K562 (cell line): Measurements from ENCODE around the gene PPIH. TPM values are rescaled to one million over a fixed set of nuclear protein-coding genes. Genes with fewer than 3 reads are reported as not detected.

Source experiments
- ATAC-seq: fragments of 200-7000 bp; cut with Tn5 transposase; 3 replicates; pipeline ENCODE4 v1.9.1; 2020; ENCODE audit warnings: moderate library complexity
- BruUV-seq: library from RNA; stranded (reverse); fragments of 400-500 nt; replicated peaks from 2 replicates; lab custom pipeline; 2021; lab: Mats Ljungman, UMichigan
- CTCF ChIA-PET: fragments of 300-600 bp; formaldehyde crosslinking; extraction: SDS; loops from one replicate; lab custom pipeline; 2021; ENCODE audit warnings: low intra/inter-chr PET ratio; lab: Yijun Ruan, JAX
- POLR2A ChIA-PET: fragments of 300-600, 350-650 bp; sonication (Branson Sonifier 250); formaldehyde crosslinking; extraction: SDS; loops from one replicate; lab custom pipeline; 2021; ENCODE audit warnings: antibody characterized with exemption, inconsistent platforms; lab: Yijun Ruan, JAX
- DNase-seq, 4 experiments: peaks; one replicate each; pipeline versions ENCODE4 v3.0.0 to v3.0.0-alpha.2; 2011 to 2018; ENCODE audit warnings: low spot score in 3 of 4, mixed read lengths in 3 of 4; ENCODE audit errors: extremely low read depth in 1 of 4
- FAIRE-seq: peaks from 2 replicates; lab custom pipeline; 2011; peaks lifted over from hg19 to GRCh38; lab: Jason Lieb, UNC
- H2AFZ ChIP-seq: 2 replicates; pipeline ENCODE4 v1.6.0; 2011; ENCODE audit warnings: low read depth, low read length, control low read depth, inconsistent platforms
- H3K27ac ChIP-seq: fragments of 200-600 bp; 3 replicates; pipeline ENCODE4 v1.8.0; 2011; ENCODE audit warnings: low read depth, mild to moderate bottlenecking, control low read depth, inconsistent platforms, low read length, moderate library complexity, mixed read lengths; ENCODE audit errors: extremely low read depth
- H3K27me3 ChIP-seq, 2 experiments: fragments of 300-600 bp in 1 of 2; 2 replicates in 1 of 2; 3 replicates in 1 of 2; pipeline versions ENCODE4 v1.6.0 to v1.8.0; 2011; ENCODE audit warnings: inconsistent platforms in 2 of 2, low read length in 2 of 2, mild to moderate bottlenecking in 1 of 2, mixed read lengths in 1 of 2, moderate library complexity in 1 of 2; ENCODE audit not compliant: control insufficient read depth in 2 of 2, insufficient read depth in 2 of 2
- H3K36me3 ChIP-seq: fragments of 300-600 bp; 3 replicates; pipeline ENCODE4 v1.8.0; 2011; ENCODE audit warnings: mild to moderate bottlenecking, low read length, inconsistent platforms; ENCODE audit not compliant: control insufficient read depth, insufficient read depth
- H3K4me1 ChIP-seq, 2 experiments: fragments of 200-600 bp in 1 of 2; replicated peaks in 1 of 2; 2 replicates in 1 of 2; 3 replicates in 1 of 2; pipeline versions ENCODE4 v1.5.1 to v1.8.0; 2011; ENCODE audit warnings: inconsistent platforms in 2 of 2, low read length in 2 of 2, mild to moderate bottlenecking in 1 of 2, mixed read lengths in 1 of 2, moderate library complexity in 1 of 2; ENCODE audit not compliant: control insufficient read depth in 2 of 2, insufficient read depth in 2 of 2
- H3K4me2 ChIP-seq: 2 replicates; pipeline ENCODE4 v1.6.1; 2011; ENCODE audit warnings: low read length, control low read depth, inconsistent platforms, mixed read lengths; ENCODE audit not compliant: insufficient read depth
- H3K4me3 ChIP-seq: fragments of 200-600 bp; sonication (generic), shearing (Covaris generic); 2 replicates; pipeline ENCODE4 v1.5.1; 2016; ENCODE audit warnings: control low read depth, inconsistent platforms
- H3K79me2 ChIP-seq: fragments of 200-600 bp; 3 replicates; pipeline ENCODE4 v1.8.0; 2011; ENCODE audit warnings: low read length, inconsistent platforms; ENCODE audit not compliant: control insufficient read depth, insufficient read depth
- H3K9ac ChIP-seq, 2 experiments: 2 replicates each; pipeline versions ENCODE4 v1.6.0 to v1.6.1; 2011; ENCODE audit warnings: low read depth in 2 of 2, low read length in 2 of 2, control low read depth in 1 of 2, inconsistent platforms in 1 of 2, mild to moderate bottlenecking in 1 of 2, mixed read lengths in 1 of 2; ENCODE audit not compliant: insufficient read depth in 1 of 2
- H3K9me1 ChIP-seq: one replicate; pipeline ENCODE4 v1.6.0; 2011; ENCODE audit warnings: inconsistent platforms, mild to moderate bottlenecking, low read length, moderate library complexity; ENCODE audit not compliant: control insufficient read depth, insufficient read depth
- H3K9me3 ChIP-seq: replicated peaks from 2 replicates; pipeline ENCODE4 v1.5.1; 2011; ENCODE audit warnings: low read depth, low read length, inconsistent platforms; ENCODE audit not compliant: control insufficient read depth, insufficient read depth
- H4K20me1 ChIP-seq: replicated peaks from 2 replicates; pipeline ENCODE4 v1.6.1; 2011; ENCODE audit warnings: low read length, inconsistent platforms, mixed read lengths; ENCODE audit not compliant: control insufficient read depth, insufficient read depth
- CEBPG ChIP-seq, 3 experiments: fragments of 200-800 bp in 1 of 3; sonication (Bioruptor generic) in 1 of 3; sonication (generic) in 1 of 3; formaldehyde crosslinking in 1 of 3; IDR thresholded peaks in 2 of 3; conservative IDR thresholded peaks in 1 of 3; 2 replicates each; pipeline versions ENCODE4 v1.6.1 to v1.8.0; 2016 to 2022; ENCODE audit warnings: missing compliant biosample characterization in 2 of 3, missing genetic modification characterization in 2 of 3, mild to moderate bottlenecking in 1 of 3, missing genetic modification reagents in 1 of 3
- CTCF ChIP-seq, 3 experiments: IDR thresholded peaks in 2 of 3; conservative IDR thresholded peaks in 1 of 3; 2 replicates each; pipeline ENCODE4 v1.5.1; 2011 to 2012; ENCODE audit warnings: low read length in 3 of 3, mild to moderate bottlenecking in 3 of 3, control low read depth in 2 of 3, improper control_type of control experiment in 1 of 3, inconsistent platforms in 1 of 3, low read depth in 1 of 3, mixed read lengths in 1 of 3, moderate library complexity in 1 of 3; ENCODE audit not compliant: insufficient read depth in 2 of 3
- FOXK2 ChIP-seq, 2 experiments: fragments of 450-650 bp; IDR thresholded peaks in 1 of 2; conservative IDR thresholded peaks in 1 of 2; 2 replicates each; pipeline ENCODE4 v1.6.1; 2016; ENCODE audit warnings: low read depth in 2 of 2, mild to moderate bottlenecking in 1 of 2
- GABPB2 ChIP-seq: fragments of 250-450 bp; sonication (Bioruptor Pico); conservative IDR thresholded peaks from 2 replicates; pipeline ENCODE4 v1.5.1; 2021; ENCODE audit warnings: mild to moderate bottlenecking
- RAD21 ChIP-seq, 2 experiments: fragments of 250-450 bp in 1 of 2; fragments of 450-650 bp in 1 of 2; sonication (Bioruptor Pico) in 1 of 2; formaldehyde crosslinking in 1 of 2; IDR thresholded peaks in 1 of 2; conservative IDR thresholded peaks in 1 of 2; 2 replicates each; pipeline versions ENCODE4 v1.4.0 to v1.8.0; 2020 to 2022; ENCODE audit warnings: mild to moderate bottlenecking in 2 of 2, moderate library complexity in 1 of 2
- ZNF146 ChIP-seq: IDR thresholded peaks from one replicate; pipeline ENCODE4 v1.6.1; 2018; ENCODE audit warnings: missing compliant biosample characterization; ENCODE audit not compliant: unreplicated experiment
- WGBS: fragments of 100-300 bp; shearing (Covaris generic); methylation state at CpG from one replicate; pipeline ENCODE4 v1.1.6; 2016; ENCODE audit warnings: low coverage, mixed read lengths; ENCODE audit not compliant: insufficient coverage; ENCODE audit errors: missing lambda C conversion rate; 5-methylcytosine and 5-hydroxymethylcytosine counted together
- in situ Hi-C: fragments of 300-500 bp; cut with MboI; formaldehyde crosslinking; loops from 4 replicates; pipeline ENCODE4 v1.15.0; 2018; ENCODE audit warnings: inconsistent platforms, mixed read lengths
- intact Hi-C: fragments of 100-400 bp; cut with micrococcal nuclease; formaldehyde crosslinking; loops from 2 replicates; pipeline ENCODE4 v1.14.2; 2022
- polyA plus RNA-seq, 8 experiments: library from polyadenylated mRNA; depleted of rRNA in 4 of 8; stranded (reverse) in 5 of 8; unstranded in 3 of 8; fragments of >200 nt; fragmentation: Nextera tagmentation in 2 of 8; fragmentation: Illumina TruSeq in 1 of 8; extraction: Ambion mirVana in 2 of 8; extraction: Trizol in 1 of 8; gene quantifications; 2 replicates each; pipeline versions ENCODE4 v1.2.1 to v1.2.3, GENCODE V29; 2011 to 2014; ENCODE audit warnings: inconsistent platforms in 1 of 8, missing spikeins in 1 of 8
- total RNA-seq, 7 experiments: library from RNA; depleted of rRNA in 6 of 7; stranded (reverse); fragments of >200 nt in 6 of 7; fragmentation: Illumina TruSeq in 2 of 7; extraction: Trizol in 2 of 7; gene quantifications; 2 replicates each; pipeline versions ENCODE4 v1.2.1 to v1.2.3, GENCODE V29; 2011 to 2021; ENCODE audit warnings: low replicate concordance in 1 of 7

The PPIH gene
- total and polyA plus RNA-seq, 9 of the 15 experiments (the other 6 are each of a cell fraction or from before 2014, with no cell fraction given) = 197 to 470 (median 277) TPM

DNA sequence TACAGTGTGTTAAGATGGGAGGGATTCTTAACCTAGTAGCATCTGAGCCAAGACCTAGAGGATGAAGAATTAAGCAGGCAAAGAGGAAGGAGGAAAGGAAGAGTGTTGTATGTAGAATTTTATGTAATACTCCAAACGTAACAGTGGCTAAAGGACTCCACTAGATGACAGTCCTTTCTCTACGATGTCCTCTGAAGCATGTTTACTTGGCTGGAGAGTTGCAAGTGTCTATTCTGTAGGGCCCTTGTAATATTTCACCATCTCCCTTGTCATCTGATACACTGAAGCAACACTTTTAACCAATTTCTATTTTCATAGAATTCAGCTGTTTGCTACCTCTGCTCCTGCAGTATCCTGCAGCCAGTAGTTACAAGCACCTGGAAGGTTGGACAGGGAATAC, 21.8 kb downstream of the PPIH start:
- no peaks in the 10 kb centered on the region for H3K9me3 ChIP-seq
- peaks cover 3 to 17% of the 10 kb centered on the region in 2 experiments; a peak in 3 of 5 replicates for H3K4me1 ChIP-seq
- FAIRE-seq (no peak), DNase-seq (no peak)
- intact Hi-C loops = loop anchor here (5.0 to 10.0 kb wide), 2 partner anchors 87 to 255 kb away; partner anchors contain the start of genes C1orf50 and P3H1
- H3K4me3 ChIP-seq = peak overlapping the region; percentile 77
- POLR2A ChIA-PET = interaction anchor here (1.1 to 8.0 kb wide), 4 partner anchors 10 to 22 kb away, joined by 4 to 72 read pairs (median 36); partner anchors contain the start of gene PPIH
- BruUV-seq = no TSS peak
- TF ChIP-seq FOXK2 (conservative IDR thresholded peaks at IDR 0.05 in 1 of 2, IDR thresholded peaks at IDR 0.05 in 1 of 2; ENCODE audit: low read depth in 2 of 2) (peak; percentile 46 to 61; a peak in 3 of 4 replicates), RAD21 (CRISPR knock-in tag; conservative IDR thresholded peaks at IDR 0.05 in 1 of 2, IDR thresholded peaks at IDR 0.05 in 1 of 2) (peak in 1 of 2 experiments; percentile 29; a peak in 2 of 4 replicates), CTCF (IDR thresholded peaks at IDR 0.05 in 2 of 3, conservative IDR thresholded peaks at IDR 0.05 in 1 of 3; ENCODE audit: insufficient read depth in 2 of 3, low read depth in 1 of 3, low read length in 3 of 3) (peak in 2 of 3 experiments; percentile 8 to 17; a peak in 1 of 6 replicates), ZNF146 (CRISPR knock-in tag) (no peak), CEBPG (CRISPR knock-in tag; IDR thresholded peaks at IDR 0.05) (peak; percentile 17; the same call in 1 of the 2 replicates), CEBPG (tag; conservative IDR thresholded peaks at IDR 0.05 in 1 of 2, IDR thresholded peaks at IDR 0.05 in 1 of 2) (no peak), GABPB2 (CRISPR knock-in tag) (no peak)
- TF ChIP-seq, all 486 proteins: peak for 4
- no peak overlapping the region for H2AFZ ChIP-seq
- ATAC-seq = no peak
- H3K9me1 ChIP-seq = no peaks in the 10 kb centered on the region
- H3K27ac ChIP-seq = no peak overlapping the region; the same call in 1 of the 3 replicates
- in situ Hi-C loops = no loop called here
- H4K20me1 ChIP-seq = peaks cover 19% of the 10 kb centered on the region
- no peaks in the 10 kb centered on the region for H3K27me3 ChIP-seq
- peaks cover 46% of the 10 kb centered on the region for H3K36me3 ChIP-seq
- 12% methylated on average over 2 of the region's 2 CpGs for WGBS
- H3K9ac ChIP-seq = peak overlapping the region in 1 of 2 experiments; percentile 99; a peak in 2 of 4 replicates
- peak overlapping the region; percentile 96 for H3K4me2 ChIP-seq
- H3K79me2 ChIP-seq = peaks cover 52% of the 10 kb centered on the region
- CTCF ChIA-PET = no interaction called here
